ENCODE measurements around the gene HNRNPH2.

HNRNPH2 gene

DNA sequence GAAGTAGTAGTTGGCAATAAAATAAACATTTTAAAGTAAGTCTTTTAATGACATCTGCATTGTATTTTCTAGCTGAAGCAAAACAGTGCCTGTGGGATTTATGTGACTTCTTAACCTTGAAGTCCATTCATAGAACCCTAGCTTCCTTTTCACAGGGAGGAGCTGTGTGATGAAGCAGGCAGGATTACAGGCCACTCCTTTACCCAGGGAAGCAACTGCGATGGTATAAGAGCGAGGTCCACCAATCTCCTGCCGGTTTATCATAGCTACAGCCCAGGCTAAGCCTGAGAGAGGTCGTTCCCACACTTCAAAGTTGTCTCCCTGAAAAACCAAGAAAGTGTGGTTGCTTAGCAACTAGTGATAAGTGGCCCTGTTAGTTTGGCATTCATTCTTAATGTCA, 10.2 kb upstream of the HNRNPH2 start:
- no peak for DNase-seq (ENCODE audit: low spot score)

DNA sequence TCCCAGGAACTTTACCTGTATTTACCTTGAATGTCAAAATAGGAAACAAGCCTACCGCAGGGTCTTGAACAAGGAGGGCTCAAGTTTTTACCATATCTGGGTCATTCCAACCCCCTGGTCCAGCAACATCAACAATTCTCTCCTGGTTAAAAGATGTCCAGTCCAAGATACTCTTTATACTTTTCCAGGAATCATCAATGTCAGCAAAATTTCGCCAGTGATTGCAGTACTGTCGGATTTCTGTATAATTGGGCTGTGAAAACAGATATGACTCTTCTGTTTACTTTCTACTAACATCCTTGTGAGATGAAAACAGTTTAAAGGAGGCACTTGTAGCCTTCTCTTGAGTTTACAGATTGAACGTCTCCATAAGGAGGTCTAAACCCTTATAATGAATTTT, 9.3 kb upstream of the HNRNPH2 start:
- no peak for DNase-seq (ENCODE audit: low spot score)

DNA sequence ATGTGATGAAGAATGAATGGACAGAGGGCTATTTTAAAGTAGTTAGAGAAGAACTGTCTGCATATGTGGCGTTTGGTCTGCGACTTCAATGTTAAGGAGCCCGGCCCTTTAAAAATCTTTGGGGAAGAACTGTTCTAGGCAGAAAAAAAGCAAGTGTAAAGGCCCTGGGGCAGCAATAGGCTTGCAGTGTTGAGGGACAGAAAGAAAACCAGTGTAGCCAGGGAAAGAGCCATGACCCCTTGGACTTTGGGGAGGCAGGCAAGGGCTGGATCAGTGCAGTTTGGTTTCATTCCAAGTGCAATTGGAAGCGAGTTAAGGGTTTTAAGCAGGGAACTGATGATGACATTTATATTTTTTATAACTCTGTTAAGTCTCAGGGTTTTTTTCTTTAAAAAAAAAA, 8.2 kb upstream of the HNRNPH2 start:
- no peak for DNase-seq (ENCODE audit: low spot score)

DNA sequence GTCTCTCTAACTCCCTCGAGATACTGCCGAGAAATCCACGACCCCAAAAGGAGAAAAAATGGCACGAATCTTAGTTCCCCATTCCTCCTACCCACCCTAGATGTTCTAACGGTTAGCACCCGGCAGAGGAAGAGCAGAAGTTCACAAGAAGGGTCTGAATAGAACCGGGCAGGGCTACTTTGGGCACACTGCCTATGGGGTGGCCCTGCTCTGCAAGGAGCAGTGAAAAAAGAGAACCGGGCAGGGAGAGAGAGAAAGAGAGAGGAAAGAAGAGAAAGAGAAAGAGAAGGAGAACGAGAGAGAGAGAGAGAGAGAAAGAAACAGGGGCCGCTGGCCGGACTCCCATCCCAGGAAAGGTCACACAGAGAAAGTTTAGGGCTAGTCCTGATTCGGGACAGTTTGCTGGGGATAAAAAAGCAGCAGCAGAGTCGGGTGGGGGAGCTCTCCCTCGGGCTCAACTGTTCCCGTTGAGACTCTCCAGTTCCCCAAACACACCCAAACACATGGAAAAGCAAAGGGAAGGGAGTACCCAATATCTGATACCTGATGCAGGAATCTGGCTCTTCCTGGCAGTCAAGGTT, 765 bp upstream of the HNRNPH2 start:
- DNase-seq (ENCODE audit: low spot score), result no peak

DNA sequence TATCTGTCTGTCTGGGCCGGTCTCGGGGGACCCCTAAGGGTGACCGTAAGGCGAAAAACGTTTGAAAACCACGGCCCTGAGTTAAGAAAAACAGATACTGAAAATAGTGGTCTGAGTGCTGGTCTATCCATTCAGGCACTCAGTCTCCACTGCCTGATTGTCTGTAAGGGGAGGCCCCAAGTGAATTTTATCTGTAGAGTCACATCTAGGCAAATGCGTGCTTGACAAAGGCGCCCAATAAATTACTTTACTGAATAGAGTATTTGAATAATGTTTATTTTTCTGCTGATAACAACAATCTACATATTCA, 465 bp downstream of the HNRNPH2 start:
- DNase-seq (ENCODE audit: low spot score), result no peak

DNA sequence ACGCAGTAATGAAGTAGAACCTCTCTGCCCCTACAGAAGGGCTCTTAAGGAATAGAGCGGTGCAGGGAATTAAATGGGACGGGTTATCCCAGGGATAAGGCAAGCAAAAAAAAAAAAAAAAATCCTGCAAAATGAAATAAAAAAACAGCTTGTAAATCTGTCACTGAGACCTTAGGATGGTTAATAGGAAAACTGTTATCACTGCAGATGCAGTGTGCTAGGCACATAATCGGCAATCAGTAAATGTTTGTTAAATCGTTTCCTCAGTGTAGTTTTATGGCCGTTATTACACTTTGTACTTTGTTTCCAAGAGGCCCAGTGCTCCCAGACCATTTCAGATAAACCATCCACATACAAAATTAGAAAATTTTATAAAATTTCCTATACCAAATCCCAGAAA, 1.0 kb downstream of the HNRNPH2 start:
- DNase-seq (ENCODE audit: low spot score), result no peak

DNA sequence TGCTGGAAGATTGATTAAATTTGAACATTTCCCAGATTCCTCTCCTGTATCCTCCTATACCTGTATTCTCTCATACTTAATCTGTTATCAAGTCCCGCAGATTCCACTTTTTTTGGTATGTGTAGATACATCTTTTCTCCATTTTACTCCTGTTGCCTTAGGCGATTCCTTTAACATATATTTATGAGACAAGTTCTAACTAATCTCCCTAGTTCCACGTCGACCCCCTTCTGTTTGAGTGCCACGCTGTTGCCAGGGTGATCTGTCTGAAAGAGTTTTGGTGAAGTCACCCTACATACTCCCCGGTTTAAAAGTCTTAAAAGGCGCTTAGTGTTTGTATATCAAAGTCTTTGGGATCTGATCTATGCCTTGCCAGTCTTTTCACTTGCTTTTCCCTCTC, 2.4 kb downstream of the HNRNPH2 start:
- DNase-seq (ENCODE audit: low spot score), result no peak

DNA sequence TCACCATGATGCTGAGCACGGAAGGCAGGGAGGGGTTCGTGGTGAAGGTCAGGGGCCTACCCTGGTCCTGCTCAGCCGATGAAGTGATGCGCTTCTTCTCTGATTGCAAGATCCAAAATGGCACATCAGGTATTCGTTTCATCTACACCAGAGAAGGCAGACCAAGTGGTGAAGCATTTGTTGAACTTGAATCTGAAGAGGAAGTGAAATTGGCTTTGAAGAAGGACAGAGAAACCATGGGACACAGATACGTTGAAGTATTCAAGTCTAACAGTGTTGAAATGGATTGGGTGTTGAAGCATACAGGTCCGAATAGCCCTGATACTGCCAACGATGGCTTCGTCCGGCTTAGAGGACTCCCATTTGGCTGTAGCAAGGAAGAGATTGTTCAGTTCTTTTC, 4.0 kb downstream of the HNRNPH2 start:
- DNase-seq (ENCODE audit: low spot score), result no peak

DNA sequence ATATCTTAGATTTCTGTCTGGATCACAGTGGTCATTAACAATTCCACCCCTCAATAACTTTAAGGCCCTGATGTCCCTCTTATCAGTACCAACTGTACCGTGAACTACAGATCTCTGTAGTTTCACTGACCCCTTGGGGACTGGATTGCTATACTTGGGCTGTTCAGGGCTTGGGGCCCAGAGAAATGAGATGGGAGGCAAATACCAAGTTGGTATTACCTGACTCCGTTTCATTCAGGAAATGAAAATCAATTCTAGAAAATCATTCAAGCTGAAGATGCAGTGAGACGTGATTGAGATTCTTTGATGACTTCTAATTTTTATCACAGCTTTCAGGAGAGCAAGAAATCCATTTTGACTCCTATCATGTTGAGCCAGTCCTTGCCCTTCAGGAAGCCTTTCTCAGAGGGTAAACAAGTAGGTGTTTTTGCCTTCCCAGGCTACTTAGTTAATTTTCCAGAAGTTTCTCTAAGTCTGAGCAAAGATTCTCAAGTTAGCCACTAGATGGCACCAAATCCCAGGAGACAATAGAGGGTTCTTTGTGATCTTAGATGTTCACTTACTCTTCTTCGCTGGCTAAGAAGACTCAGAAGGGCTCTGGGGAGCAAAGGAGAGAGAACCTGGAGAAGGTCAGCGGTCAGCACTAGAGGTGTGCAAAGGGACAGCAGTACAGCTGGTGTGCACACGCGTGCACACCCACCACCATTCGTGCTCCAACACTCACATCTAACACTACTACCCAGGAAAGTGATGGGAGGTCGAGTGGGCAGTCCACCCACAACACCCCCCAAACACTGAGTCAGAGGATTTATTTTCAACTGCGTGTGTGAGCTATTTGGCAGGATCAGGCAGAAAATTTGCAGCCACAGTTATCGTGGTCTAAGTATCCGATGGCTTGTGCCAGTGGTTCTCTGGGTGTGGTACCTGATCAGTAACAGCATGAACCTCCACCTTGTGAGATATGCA, 7.4 kb downstream of the HNRNPH2 start:
- DNase-seq (ENCODE audit: low spot score), result peak; percentile 63

DNA sequence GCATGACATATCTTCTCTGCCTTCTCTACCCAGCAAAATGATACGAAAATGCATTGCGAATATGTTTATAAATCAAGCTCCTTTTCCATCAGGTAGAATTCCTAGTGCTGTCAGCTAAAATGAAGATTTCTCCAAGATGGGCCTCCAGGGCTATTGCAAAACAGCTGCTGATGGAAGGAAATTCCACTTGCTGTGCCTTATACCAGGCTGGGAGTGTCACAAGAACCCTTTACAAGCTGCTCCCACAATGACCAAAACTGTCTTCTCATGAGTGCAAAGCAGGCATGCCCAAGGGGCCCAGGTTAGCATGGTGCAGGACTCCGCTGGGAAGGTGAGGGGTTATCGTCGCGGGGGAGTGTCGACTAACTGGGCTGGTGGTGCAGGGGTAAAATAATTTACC, 8.7 kb downstream of the HNRNPH2 start:
- DNase-seq (ENCODE audit: low spot score), result no peak

DNA sequence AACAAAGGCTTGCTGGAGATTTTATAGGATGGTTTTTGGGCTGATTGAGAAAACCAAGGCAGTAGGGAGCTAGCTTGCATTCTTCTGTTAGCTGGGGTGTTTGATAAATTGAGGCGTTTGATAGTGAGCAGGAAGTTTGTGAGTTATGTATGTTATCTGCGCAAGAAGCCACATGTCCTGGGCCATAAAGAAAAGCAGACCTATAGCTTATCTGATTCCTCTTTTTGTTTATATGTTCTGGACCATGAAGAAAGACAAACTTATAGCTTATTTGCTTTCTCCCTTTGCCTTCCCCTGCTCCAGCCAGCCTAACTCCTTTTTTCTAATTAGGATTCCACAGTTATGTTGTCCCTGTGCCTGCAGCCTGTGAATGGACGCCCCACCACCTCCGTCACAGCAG, 9.2 kb downstream of the HNRNPH2 start:
- no peak for DNase-seq (ENCODE audit: low spot score)

DNA sequence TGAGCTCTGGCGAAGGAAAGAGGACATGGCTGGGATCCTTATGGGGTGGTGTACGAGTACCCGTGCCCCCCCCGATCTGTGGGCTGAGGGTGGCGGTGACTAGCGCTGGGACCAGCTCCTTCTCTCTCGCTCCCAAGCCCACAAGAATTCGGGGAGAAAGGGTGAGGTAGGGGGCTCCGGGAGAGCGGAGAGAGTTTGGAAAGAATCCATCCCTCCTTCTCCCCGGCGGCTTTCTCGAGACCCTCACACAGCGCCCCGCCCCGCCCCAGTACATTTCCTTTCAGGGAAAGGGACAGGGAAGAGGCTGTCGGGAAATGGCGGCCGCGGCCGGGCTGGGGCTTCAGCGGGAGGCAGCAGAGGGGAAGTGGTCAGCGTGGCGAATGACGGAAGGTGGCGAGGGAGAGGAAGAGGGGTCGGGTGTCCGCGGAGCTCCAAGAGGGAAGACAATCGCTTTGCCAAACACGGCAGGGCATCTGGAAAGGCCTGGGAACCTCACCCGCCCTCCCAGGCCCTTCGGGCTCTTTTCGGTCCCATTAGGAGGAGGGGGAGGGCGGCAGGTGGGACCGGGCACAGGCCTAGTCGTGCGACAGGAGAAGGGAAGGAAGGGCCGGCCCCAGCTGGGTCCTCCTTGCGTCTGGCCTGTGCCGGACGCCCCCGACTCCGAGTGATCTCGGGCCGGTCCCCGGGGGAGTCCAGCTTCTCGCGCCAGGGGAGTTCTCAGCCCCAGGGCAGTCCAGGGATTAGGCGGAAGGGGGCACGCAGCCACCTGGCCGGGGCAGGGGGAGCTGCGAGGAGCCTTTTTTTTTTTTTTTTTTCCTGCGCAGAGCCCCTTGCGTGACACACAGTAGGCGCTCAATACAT, 10.2 kb downstream of the HNRNPH2 start:
- DNase-seq (ENCODE audit: low spot score), result peak; percentile 21

DNA sequence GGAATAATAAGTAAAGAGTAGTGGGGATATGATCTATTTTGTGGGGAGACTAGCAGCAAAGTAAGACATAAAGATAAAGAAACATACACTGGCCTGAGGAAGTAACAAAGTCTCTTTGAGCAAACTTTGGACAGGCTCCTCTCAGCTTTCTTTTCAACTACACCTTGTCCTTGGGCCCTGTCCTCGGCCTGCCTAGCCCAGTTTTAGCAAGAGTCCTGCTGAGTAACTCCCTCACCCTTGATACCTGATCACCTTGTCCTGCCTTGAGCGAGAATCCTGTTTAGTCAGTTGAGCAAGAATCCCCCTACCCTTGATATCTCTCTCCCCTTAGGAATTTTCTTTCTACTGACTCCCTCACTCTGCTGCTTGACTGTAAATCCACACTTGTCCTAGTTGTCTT, 11.5 kb downstream of the HNRNPH2 start:
- DNase-seq (ENCODE audit: low spot score), result no peak

DNA sequence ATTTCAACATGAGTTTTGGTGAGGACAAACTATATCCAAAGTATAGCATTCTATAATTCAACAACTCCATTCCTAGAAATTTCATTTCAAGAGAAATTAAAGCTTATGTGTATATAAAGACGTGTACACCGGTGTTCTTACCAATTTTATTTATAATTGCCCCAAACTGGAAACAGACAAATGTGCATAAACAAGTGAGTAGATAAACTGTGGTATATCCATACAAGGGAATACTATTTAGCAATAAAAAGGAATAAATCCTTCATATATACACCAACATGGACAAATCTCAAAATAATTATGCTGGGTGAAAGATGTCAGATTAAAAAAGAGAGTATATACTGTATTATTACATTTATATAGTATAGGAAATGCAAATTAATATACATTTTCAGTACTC, 19.9 kb downstream of the HNRNPH2 start:
- no peak for DNase-seq (ENCODE audit: low spot score)

DNA sequence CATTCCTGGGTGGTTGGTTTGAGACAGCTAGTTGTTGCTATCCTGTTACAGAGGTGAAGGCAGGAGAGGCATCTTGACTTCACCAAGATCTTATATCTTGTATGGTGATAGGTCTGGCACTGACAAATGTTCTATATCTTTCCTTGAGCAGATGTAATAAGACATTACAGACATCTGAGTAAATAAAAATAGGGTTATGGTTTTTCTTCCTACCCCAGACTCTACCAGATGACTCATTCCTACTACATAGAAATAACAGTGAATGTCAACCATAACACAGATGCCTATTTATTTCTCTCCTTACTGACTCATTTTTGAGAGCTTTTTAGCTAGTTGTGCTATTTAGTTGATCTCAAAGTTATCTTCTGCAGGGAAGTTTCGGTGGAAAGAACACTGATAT, 21.9 kb downstream of the HNRNPH2 start:
- DNase-seq (ENCODE audit: low spot score), result peak; percentile 12

DNA sequence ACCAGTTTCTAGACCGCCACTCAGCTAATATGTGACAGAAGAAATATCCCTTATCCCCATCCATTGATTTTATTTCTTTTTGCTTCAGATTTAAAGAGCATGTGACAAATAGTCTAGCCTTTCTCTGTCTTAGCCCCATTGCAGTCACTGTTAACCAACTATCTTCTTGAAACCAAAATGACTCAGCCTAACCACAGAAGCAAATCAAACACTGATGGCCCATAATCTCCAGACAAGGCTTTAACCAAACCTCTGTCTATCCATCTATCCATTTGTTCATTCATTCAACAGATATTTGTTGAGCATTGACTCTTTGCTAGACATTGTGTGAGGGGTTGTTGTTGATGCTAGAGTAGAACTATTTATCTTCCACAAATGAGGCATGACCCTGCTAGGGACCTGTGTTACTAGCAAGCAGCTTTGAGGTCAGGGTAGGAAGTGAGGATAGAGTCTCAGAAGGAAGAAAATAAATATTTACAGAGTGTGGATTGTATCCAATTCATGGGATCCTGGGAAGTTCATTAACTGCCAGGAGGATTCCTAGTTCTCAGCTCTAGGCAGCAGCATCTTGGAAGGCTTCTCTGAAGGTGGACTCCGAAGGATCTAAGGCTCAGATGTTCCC, 22.5 kb downstream of the HNRNPH2 start:
- DNase-seq (ENCODE audit: low spot score), result no peak

DNA sequence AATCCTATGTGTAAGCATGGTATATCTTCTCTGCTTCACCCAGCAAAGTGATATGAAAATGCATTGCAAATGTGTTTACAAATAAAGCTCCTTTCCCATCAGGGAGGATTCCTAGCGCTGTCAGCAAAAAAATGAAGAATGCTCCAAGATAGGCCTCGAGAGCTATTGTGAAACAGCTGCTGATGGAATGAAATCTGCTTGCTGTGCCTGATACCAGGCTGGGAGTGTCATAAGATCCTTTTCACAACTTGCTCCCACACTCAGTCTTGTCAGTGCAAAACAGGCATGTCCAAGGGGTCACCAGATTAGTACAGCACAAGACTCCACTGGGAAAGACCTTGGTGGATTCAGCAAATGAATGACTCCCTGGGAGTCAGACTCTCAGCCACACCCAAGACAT, 34.1 kb downstream of the HNRNPH2 start:
- DNase-seq (ENCODE audit: low spot score), result no peak

DNA sequence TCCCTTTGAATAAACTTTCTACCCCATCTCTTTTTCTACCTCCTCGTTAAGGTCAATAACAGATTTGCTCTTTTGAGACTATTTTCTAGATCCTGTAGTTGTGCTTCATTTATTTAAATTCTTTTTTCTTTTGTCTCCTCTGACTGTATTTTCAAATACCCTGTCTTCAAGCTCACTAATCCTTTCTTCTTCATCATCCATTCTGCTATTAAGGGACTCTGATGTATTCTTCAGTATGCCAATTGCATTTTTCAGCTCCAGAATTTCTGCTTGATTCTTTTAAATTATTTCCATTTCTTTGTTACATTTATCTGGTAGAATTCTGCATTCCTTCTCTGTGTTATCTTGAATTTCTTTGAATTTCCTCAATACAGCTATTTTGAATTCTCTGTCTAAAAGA, 41.3 kb downstream of the HNRNPH2 start:
- no peak for DNase-seq (ENCODE audit: low spot score)

DNA sequence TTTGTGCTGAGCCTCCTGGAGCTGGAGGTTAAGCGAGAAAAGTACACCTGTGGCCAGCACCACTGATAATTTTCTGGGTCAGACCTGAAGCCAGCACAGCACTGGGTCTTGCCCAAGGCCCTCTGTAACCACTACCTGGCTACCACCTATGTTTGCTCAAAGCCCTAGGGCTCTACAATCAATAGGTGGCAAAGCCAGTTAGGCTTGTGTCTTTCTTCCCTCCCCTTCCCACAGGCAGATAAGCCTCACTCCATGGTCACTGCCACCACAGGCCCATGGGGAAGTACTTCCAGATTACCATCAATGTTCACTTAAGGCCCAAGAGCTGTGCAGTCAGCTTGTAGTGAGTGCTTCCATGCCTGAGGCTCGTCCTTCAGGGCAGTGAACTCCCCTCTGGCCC, 42.1 kb downstream of the HNRNPH2 start:
- DNase-seq (ENCODE audit: low spot score), result no peak

DNA sequence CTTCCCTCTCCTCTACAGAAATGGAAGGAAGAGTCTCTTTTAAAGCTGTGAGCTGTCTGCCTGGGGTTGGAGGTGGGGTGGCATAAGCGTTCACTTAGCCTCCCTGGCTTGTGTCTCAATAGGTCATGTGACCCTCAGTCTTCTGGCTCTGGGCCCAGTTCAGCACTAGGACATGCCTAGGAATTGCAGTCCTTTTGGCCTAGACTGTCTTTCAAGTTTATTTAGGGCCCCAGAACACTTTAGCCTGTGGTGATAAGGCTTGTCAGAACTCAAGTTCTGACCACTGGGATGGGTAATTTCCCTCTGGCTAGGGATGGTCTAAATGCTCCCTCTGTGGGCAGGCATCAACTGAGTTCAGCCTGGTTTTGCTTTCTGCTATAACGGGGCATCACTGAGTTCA, 42.9 kb downstream of the HNRNPH2 start:
- no peak for DNase-seq (ENCODE audit: low spot score)

DNA sequence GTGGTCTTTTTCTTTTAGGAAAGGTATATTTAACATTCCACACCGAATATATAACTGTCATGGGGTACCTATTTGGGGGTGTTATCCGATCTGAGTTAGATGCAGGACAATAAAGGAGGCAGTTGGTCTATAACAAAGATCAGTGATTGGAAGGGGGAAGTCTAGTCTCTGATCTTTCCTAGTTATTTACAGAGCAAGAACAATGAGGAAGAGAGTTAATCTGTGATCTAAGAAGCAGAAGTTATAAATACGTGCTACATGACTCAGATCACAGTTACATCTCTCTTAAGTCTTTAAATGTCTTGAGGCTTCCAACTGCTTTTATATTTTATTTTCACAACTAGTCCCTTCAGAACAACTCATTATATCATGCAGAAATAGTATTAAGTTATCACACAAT, 44.0 kb downstream of the HNRNPH2 start:
- DNase-seq (ENCODE audit: low spot score), result no peak

DNA sequence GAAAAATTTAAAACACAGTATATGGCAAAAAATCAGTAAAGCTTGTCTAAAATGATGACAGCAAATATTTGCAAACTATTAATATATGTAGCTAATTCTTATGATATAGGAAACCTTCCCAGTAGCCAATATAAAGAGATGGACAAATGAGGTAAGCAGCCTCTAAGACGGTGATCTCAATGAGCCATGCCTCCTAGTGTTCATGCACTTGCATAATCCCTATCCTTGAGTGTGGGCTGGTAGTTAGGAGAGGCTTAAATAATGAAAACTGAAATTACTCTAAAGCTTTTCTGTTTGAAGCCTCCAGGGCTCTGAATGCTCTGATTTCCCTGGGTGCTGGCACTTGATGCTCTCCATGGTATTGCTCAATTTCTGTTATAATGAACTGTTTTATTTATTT, 52.6 kb downstream of the HNRNPH2 start:
- no peak for DNase-seq (ENCODE audit: low spot score)

DNA sequence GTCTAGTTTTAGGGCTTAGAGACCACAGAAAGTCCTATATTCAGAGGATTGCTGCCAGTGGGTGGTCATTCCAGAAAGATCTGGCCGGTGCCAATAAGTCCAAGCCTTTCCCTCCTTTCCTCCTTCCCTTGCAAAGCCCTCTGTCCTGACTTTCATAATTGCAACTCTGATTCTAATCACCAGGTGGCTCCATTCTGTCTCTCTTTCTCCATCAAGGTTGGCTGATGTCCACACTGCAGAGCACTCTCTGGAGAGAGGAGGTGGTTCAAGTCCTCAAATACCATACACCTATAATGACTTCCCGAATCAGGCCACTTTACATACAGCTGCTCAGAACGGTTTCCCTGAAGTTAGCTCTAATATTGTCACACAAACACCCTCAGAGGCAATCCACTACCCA, 54.9 kb downstream of the HNRNPH2 start:
- DNase-seq (ENCODE audit: low spot score), result peak; percentile 43
